H1 (cell line): ENCODE measurements around the gene MKLN1. TPM values are rescaled to one million over a fixed set of nuclear protein-coding genes. Genes with fewer than 3 reads are reported as not detected.

ENCODE experiments used
- KDM4A ChIP-seq: IDR thresholded peaks from one replicate; pipeline ENCODE4 v1.7.1; 2012; ENCODE audit warnings: low read depth, mild to moderate bottlenecking, moderate library complexity, low read length, inconsistent platforms; ENCODE audit not compliant: severe bottlenecking
- NANOG ChIP-seq: IDR thresholded peaks from 2 replicates; pipeline ENCODE4 v1.6.1; 2011; ENCODE audit warnings: low read length, low read depth, mild to moderate bottlenecking, inconsistent platforms; ENCODE audit not compliant: insufficient read depth, poor library complexity, severe bottlenecking
- ZNF274 ChIP-seq: IDR thresholded peaks from 2 replicates; pipeline ENCODE4 v1.7.0; 2012; ENCODE audit warnings: low read length, borderline replicate concordance; ENCODE audit errors: extremely low read depth
- polyA plus RNA-seq, 7 experiments: library from polyadenylated mRNA; depleted of rRNA in 3 of 7; stranded (reverse) in 5 of 7; unstranded in 2 of 7; fragments of >200 nt in 5 of 7; fragments of 200-250 nt in 2 of 7; gene quantifications; 1 replicate in 5 of 7; 2 replicates in 1 of 7; 4 replicates in 1 of 7; pipeline versions ENCODE4 v1.2.1 to v1.2.3, GENCODE V29; 2011 to 2013; ENCODE audit warnings: missing spikeins in 2 of 7, mixed read lengths in 2 of 7
- total RNA-seq: library from RNA; stranded (reverse); fragmentation: NEBNext Ultra II Directional; extraction: Animal tissue kit (Norgen Biotek cat#: 25700); gene quantifications from 2 replicates; pipeline ENCODE4 v1.2.1, GENCODE V29; 2021

Gene MKLN1
- total and polyA plus RNA-seq, 2 of the 8 experiments (the other 6 are each of a cell fraction or from before 2014, with no cell fraction given) = 22.3 to 50.9 TPM

GRCh38 chr7:131390275-131390674 lies 62.6 kb downstream of the MKLN1 start (continued):
- TF ChIP-seq NANOG (no peak), ZNF274 (no peak), KDM4A (no peak)
